Omental fat pad (tissue), 4 donors: ENCODE results near the gene IGF2R. TPM values are rescaled to one million over a fixed set of nuclear protein-coding genes. Genes with fewer than 3 reads are reported as not detected.

Experiments used
- ATAC-seq: fragments of 150-250 bp; one replicate; pipeline ENCODE4 v1.9.1; 2016; ENCODE audit warnings: mild to moderate bottlenecking, moderate library complexity; ENCODE audit not compliant: low FRiP score
- DNase-seq: peaks from one replicate; pipeline ENCODE4 v3.0.0-alpha.2; 2019; ENCODE audit warnings: low spot score
- CTCF ChIP-seq, 3 donors: fragments of 450-650 bp; IDR thresholded peaks; one replicate each; pipeline ENCODE4 v1.5.1; 2016 to 2017; ENCODE audit warnings: antibody characterized with exemption in 3 of 3, mild to moderate bottlenecking in 3 of 3, moderate library complexity in 2 of 3
- total RNA-seq, 4 donors: library from RNA; depleted of rRNA; stranded (reverse); fragments of >200 nt; gene quantifications; one replicate each; pipeline ENCODE4 v1.1.0, GENCODE V29; 2016

The IGF2R gene
- total RNA-seq, 4 donors from 2014 or later: 69.9 to 131 (median 110) TPM

GRCh38 chr6:160077526-160077925, 108.6 kb downstream of the IGF2R start:
- DNase-seq (no peak), ATAC-seq (no peak)
- no peak for TF ChIP-seq CTCF (IDR thresholded peaks at IDR 0.05)

GRCh38 chr6:160078883-160079685, 110.2 kb downstream of the IGF2R start:
- no peak for TF ChIP-seq CTCF (IDR thresholded peaks at IDR 0.05)
- DNase-seq (no peak), ATAC-seq (no peak)

GRCh38 chr6:160079686-160080043, 110.8 kb downstream of the IGF2R start:
- ATAC-seq: no peak
- DNase-seq: no peak
- no peak for TF ChIP-seq CTCF (IDR thresholded peaks at IDR 0.05)

GRCh38 chr6:160080097-160080496, 111.2 kb downstream of the IGF2R start:
- DNase-seq: no peak
- no peak for ATAC-seq
- no peak for TF ChIP-seq CTCF (IDR thresholded peaks at IDR 0.05)

GRCh38 chr6:160081398-160081797, 112.5 kb downstream of the IGF2R start:
- no peak for ATAC-seq
- DNase-seq: no peak
- no peak for TF ChIP-seq CTCF (IDR thresholded peaks at IDR 0.05)

GRCh38 chr6:160082627-160083026, 113.7 kb downstream of the IGF2R start:
- TF ChIP-seq CTCF (IDR thresholded peaks at IDR 0.05): no peak
- DNase-seq (no peak), ATAC-seq (no peak)

- ATAC-seq: no peak
- TF ChIP-seq CTCF (IDR thresholded peaks at IDR 0.05): no peak
- DNase-seq: no peak
These were observed 115.4 kb downstream of the IGF2R start for GRCh38 chr6:160084198-160084776.
